GM12878 (cell line): Measurements from ENCODE around the gene WFS1. TPM values are rescaled to one million over a fixed set of nuclear protein-coding genes. Genes with fewer than 3 reads are reported as not detected.

Experiments used
- ATAC-seq: fragments of 200-7000 bp; cut with Tn5 transposase; 3 replicates; pipeline ENCODE4 v1.9.1; 2020; ENCODE audit warnings: mild to moderate bottlenecking, moderate library complexity
- BruUV-seq: library from RNA; stranded (reverse); fragments of 400-500 nt; replicated peaks from 2 replicates; lab custom pipeline; 2021; lab: Mats Ljungman, UMichigan
- CTCF ChIA-PET: fragments of 300-600 bp; sonication (Branson Sonifier 250); formaldehyde crosslinking; extraction: SDS; loops from one replicate; lab custom pipeline; 2021; ENCODE audit warnings: inconsistent platforms; lab: Yijun Ruan, JAX
- POLR2A ChIA-PET: fragments of 350-600 bp; formaldehyde crosslinking; extraction: SDS; loops from one replicate; lab custom pipeline; 2021; ENCODE audit warnings: inconsistent platforms; lab: Charles Lee
- RAD21 ChIA-PET: fragments of 300-600 bp; sonication (Branson Sonifier 250); formaldehyde crosslinking; loops from one replicate; lab custom pipeline; 2023; ENCODE audit warnings: antibody characterized with exemption; ENCODE audit not compliant: unreplicated experiment; lab: Charles Lee
- SMC1A ChIA-PET: fragments of 300-600 bp; sonication (Branson Sonifier 250); formaldehyde crosslinking; loops from one replicate; lab custom pipeline; 2023; ENCODE audit not compliant: unreplicated experiment, uncharacterized antibody; lab: Charles Lee
- DNase-seq: peaks from one replicate; pipeline ENCODE4 v3.0.0-alpha.2; 2011; ENCODE audit warnings: low read depth, low spot score
- FAIRE-seq: peaks from 3 replicates; lab custom pipeline; 2011; peaks lifted over from hg19 to GRCh38; lab: Jason Lieb, UNC
- H2AFZ ChIP-seq: 2 replicates; pipeline ENCODE4 v1.6.0; 2011; ENCODE audit warnings: low read depth, low read length, control low read depth; ENCODE audit not compliant: control insufficient read depth
- H3K27ac ChIP-seq: 2 replicates; pipeline ENCODE4 v1.5.1; 2011; ENCODE audit warnings: control low read depth; ENCODE audit not compliant: control insufficient read depth, insufficient read depth
- H3K27me3 ChIP-seq, 2 experiments: replicated peaks in 1 of 2; 2 replicates each; pipeline versions ENCODE4 v1.6.0 to v1.6.1; 2011; ENCODE audit warnings: low read length in 1 of 2; ENCODE audit not compliant: control insufficient read depth in 2 of 2, insufficient read depth in 2 of 2
- H3K36me3 ChIP-seq, 2 experiments: 2 replicates each; pipeline ENCODE4 v1.5.1; 2011; ENCODE audit warnings: low read length in 1 of 2; ENCODE audit not compliant: control insufficient read depth in 2 of 2, insufficient read depth in 2 of 2
- H3K4me1 ChIP-seq: 2 replicates; pipeline ENCODE4 v1.6.1; 2011; ENCODE audit warnings: mild to moderate bottlenecking, low read length, moderate library complexity, mixed read lengths; ENCODE audit not compliant: control insufficient read depth, insufficient read depth
- H3K4me2 ChIP-seq: 2 replicates; pipeline ENCODE4 v1.6.0; 2011; ENCODE audit warnings: control low read depth; ENCODE audit not compliant: control insufficient read depth, insufficient read depth
- H3K4me3 ChIP-seq: fragments of 200-600 bp; sonication (generic); 2 replicates; pipeline ENCODE4 v1.5.1; 2016
- H3K79me2 ChIP-seq: 2 replicates; pipeline ENCODE4 v1.6.0; 2011; ENCODE audit warnings: low read length; ENCODE audit not compliant: control insufficient read depth, insufficient read depth
- H3K9ac ChIP-seq: 2 replicates; pipeline ENCODE4 v1.8.0; 2011; ENCODE audit warnings: low read length, control low read depth, mixed read lengths; ENCODE audit not compliant: control insufficient read depth, insufficient read depth
- H3K9me3 ChIP-seq: replicated peaks from 3 replicates; pipeline ENCODE4 v1.5.1; 2011; ENCODE audit warnings: mild to moderate bottlenecking, low read length; ENCODE audit not compliant: control insufficient read depth, insufficient read depth
- H4K20me1 ChIP-seq: 2 replicates; pipeline ENCODE4 v1.6.0; 2011; ENCODE audit not compliant: control insufficient read depth, insufficient read depth
- ASH2L ChIP-seq: fragments of 300-600, 200-600 bp; sonication (generic); IDR thresholded peaks from 2 replicates; pipeline ENCODE4 v1.6.1; 2017; ENCODE audit warnings: low read depth, mild to moderate bottlenecking, borderline replicate concordance
- IKZF2 ChIP-seq, 2 experiments: fragments of 450-650 bp; IDR thresholded peaks; 2 replicates each; pipeline ENCODE4 v1.6.1; 2017; ENCODE audit warnings: mild to moderate bottlenecking in 2 of 2, moderate library complexity in 2 of 2
- SPI1 ChIP-seq: IDR thresholded peaks from 2 replicates; pipeline ENCODE4 v1.6.1; 2011; ENCODE audit warnings: low read depth, mild to moderate bottlenecking, low read length, moderate library complexity, borderline replicate concordance; ENCODE audit not compliant: insufficient read depth
- SREBF1 ChIP-seq: IDR thresholded peaks from 2 replicates; pipeline ENCODE4 v1.6.1; 2012; ENCODE audit warnings: mild to moderate bottlenecking, low read length
- TCF12 ChIP-seq: IDR thresholded peaks from 2 replicates; pipeline ENCODE4 v1.6.1; 2011; ENCODE audit warnings: low read depth, mild to moderate bottlenecking, low read length
- TCF3 ChIP-seq: IDR thresholded peaks from 2 replicates; pipeline ENCODE4 v1.6.1; 2012; ENCODE audit warnings: low read depth, mild to moderate bottlenecking, low read length, borderline replicate concordance; ENCODE audit not compliant: insufficient read depth
- WGBS: methylation state at CpG from one replicate; pipeline ENCODE4 v1.1.6; 2016; ENCODE audit warnings: low lambda C conversion rate; ENCODE audit not compliant: insufficient replicate concordance, insufficient coverage; ENCODE audit errors: missing lambda C conversion rate; 5-methylcytosine and 5-hydroxymethylcytosine counted together
- in situ Hi-C: fragments of 300-500 bp; cut with MboI; formaldehyde crosslinking; loops from 9 replicates; pipeline ENCODE4 v1.14.3; 2018; ENCODE audit warnings: mixed read lengths
- intact Hi-C: fragments of 100-400 bp; cut with micrococcal nuclease; formaldehyde crosslinking; loops from one replicate; pipeline ENCODE4 v1.14.2; 2022; ENCODE audit not compliant: unreplicated experiment
- polyA plus RNA-seq, 11 experiments: library from polyadenylated mRNA; depleted of rRNA in 4 of 11; unstranded in 6 of 11; stranded (reverse) in 5 of 11; fragments of >200 nt; fragmentation: Nextera tagmentation in 4 of 11; fragmentation: Illumina TruSeq in 1 of 11; extraction: Ambion mirVana in 4 of 11; extraction: Trizol in 1 of 11; gene quantifications; 1 replicate in 1 of 11; 2 replicates in 10 of 11; pipeline versions ENCODE4 v1.2.1 to v1.2.3, GENCODE V29; 2011 to 2016; ENCODE audit warnings: inconsistent platforms in 2 of 11, missing spikeins in 2 of 11, low read depth in 1 of 11
- total RNA-seq, 4 experiments: library from RNA; depleted of rRNA in 3 of 4; stranded (reverse); fragments of >200 nt in 3 of 4; fragmentation: Illumina TruSeq in 1 of 4; extraction: Trizol in 1 of 4; gene quantifications; 2 replicates each; pipeline versions ENCODE4 v1.2.1 to v1.2.3, GENCODE V29; 2013 to 2021
- TF ChIP-seq, protein P1 (sequence below): fragments of 450-650 bp; conservative IDR thresholded peaks from 2 replicates; pipeline ENCODE4 v1.6.1; 2017; ENCODE audit warnings: mild to moderate bottlenecking, moderate library complexity
- TF ChIP-seq, protein P2 (sequence below): IDR thresholded peaks from 2 replicates; pipeline ENCODE4 v1.6.1; 2011; ENCODE audit warnings: mild to moderate bottlenecking, low read depth, low read length, moderate library complexity; ENCODE audit not compliant: insufficient replicate concordance
- TF ChIP-seq, protein P3 (sequence below): fragments of 150-350 bp; IDR thresholded peaks from 2 replicates; pipeline ENCODE4 v1.6.1; 2016; ENCODE audit warnings: low read depth, low read length

Gene WFS1
- total and polyA plus RNA-seq, 10 of the 15 experiments (the other 5 are each of a cell fraction or from before 2014, with no cell fraction given), result 0.31 to 4.7 (median 2.0) TPM

DNA sequence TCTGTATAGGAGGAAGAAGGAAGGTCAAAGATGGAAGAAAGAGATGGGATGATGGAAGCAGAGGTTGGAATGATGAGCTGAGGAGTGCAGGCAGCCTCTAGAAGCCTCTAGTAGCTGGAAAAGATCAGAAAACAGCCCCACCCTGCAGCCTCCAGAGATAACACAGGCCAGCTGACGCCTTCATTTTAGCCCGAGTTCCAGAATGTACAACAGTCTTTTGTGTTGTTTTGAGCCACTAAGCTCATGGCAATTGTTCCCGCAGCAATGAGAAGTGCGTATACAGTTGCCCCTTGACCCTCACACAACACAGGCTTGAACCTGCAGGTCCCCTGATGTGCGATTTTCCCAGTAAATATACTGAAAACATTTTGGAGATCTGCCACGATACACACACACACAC, 72.0 kb downstream of the WFS1 start:
- POLR2A ChIA-PET, result no interaction called here
- no peaks in the 10 kb centered on the region for H4K20me1 ChIP-seq
- no peaks in the 10 kb centered on the region for H3K79me2 ChIP-seq
- no peak overlapping the region for H3K4me3 ChIP-seq
- H3K9me3 ChIP-seq, result no peaks in the 10 kb centered on the region
- RAD21 ChIA-PET, result interaction anchor here (1.2 kb wide), 1 partner anchor 91 kb away, joined by 4 read pairs; no protein-coding TSS in a partner anchor
- no peak for TF ChIP-seq TCF12
- TF ChIP-seq, protein P1, sequence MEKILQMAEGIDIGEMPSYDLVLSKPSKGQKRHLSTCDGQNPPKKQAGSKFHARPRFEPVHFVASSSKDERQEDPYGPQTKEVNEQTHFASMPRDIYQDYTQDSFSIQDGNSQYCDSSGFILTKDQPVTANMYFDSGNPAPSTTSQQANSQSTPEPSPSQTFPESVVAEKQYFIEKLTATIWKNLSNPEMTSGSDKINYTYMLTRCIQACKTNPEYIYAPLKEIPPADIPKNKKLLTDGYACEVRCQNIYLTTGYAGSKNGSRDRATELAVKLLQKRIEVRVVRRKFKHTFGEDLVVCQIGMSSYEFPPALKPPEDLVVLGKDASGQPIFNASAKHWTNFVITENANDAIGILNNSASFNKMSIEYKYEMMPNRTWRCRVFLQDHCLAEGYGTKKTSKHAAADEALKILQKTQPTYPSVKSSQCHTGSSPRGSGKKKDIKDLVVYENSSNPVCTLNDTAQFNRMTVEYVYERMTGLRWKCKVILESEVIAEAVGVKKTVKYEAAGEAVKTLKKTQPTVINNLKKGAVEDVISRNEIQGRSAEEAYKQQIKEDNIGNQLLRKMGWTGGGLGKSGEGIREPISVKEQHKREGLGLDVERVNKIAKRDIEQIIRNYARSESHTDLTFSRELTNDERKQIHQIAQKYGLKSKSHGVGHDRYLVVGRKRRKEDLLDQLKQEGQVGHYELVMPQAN, result no peak
- no peak for TF ChIP-seq ASH2L
- TF ChIP-seq, protein P2, sequence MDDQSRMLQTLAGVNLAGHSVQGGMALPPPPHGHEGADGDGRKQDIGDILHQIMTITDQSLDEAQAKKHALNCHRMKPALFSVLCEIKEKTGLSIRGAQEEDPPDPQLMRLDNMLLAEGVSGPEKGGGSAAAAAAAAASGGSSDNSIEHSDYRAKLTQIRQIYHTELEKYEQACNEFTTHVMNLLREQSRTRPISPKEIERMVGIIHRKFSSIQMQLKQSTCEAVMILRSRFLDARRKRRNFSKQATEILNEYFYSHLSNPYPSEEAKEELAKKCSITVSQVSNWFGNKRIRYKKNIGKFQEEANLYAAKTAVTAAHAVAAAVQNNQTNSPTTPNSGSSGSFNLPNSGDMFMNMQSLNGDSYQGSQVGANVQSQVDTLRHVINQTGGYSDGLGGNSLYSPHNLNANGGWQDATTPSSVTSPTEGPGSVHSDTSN, result no peak
- TF ChIP-seq SPI1, result no peak
- no peak for TF ChIP-seq SREBF1
- TF ChIP-seq, protein P3, sequence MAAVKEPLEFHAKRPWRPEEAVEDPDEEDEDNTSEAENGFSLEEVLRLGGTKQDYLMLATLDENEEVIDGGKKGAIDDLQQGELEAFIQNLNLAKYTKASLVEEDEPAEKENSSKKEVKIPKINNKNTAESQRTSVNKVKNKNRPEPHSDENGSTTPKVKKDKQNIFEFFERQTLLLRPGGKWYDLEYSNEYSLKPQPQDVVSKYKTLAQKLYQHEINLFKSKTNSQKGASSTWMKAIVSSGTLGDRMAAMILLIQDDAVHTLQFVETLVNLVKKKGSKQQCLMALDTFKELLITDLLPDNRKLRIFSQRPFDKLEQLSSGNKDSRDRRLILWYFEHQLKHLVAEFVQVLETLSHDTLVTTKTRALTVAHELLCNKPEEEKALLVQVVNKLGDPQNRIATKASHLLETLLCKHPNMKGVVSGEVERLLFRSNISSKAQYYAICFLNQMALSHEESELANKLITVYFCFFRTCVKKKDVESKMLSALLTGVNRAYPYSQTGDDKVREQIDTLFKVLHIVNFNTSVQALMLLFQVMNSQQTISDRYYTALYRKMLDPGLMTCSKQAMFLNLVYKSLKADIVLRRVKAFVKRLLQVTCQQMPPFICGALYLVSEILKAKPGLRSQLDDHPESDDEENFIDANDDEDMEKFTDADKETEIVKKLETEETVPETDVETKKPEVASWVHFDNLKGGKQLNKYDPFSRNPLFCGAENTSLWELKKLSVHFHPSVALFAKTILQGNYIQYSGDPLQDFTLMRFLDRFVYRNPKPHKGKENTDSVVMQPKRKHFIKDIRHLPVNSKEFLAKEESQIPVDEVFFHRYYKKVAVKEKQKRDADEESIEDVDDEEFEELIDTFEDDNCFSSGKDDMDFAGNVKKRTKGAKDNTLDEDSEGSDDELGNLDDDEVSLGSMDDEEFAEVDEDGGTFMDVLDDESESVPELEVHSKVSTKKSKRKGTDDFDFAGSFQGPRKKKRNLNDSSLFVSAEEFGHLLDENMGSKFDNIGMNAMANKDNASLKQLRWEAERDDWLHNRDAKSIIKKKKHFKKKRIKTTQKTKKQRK, result no peak
- no peak for TF ChIP-seq TCF3
- no peak for TF ChIP-seq IKZF2 (IDR thresholded peaks at IDR 0.05)
- no peak overlapping the region for H3K9ac ChIP-seq
- no peak for DNase-seq
- CTCF ChIA-PET, result interaction anchor here (0.8 to 6.5 kb wide), 5 partner anchors 9 to 206 kb away, joined by 3 to 40 read pairs (median 4); no protein-coding TSS in a partner anchor
- intact Hi-C loops, result no loop called here
- no peak for FAIRE-seq
- H3K27me3 ChIP-seq, result no peaks in the 10 kb centered on the region; a peak in 1 of 4 replicates
- ATAC-seq, result no peak
- WGBS, result 26% methylated on average over 6 of the region's 6 CpGs
- in situ Hi-C loops, result no loop called here
- no peak overlapping the region for H3K27ac ChIP-seq
- BruUV-seq, result no TSS peak
- no peak overlapping the region for H2AFZ ChIP-seq
- H3K4me1 ChIP-seq, result no peaks in the 10 kb centered on the region
- no peaks in the 10 kb centered on the region for H3K36me3 ChIP-seq
- SMC1A ChIA-PET, result no interaction called here
- no peak overlapping the region for H3K4me2 ChIP-seq
